GM23248 (cell line): ENCODE measurements around the gene UNC93A.

Experiments used
- EZH2 ChIP-seq: fragments of 200-600 bp; sonication (generic); IDR thresholded peaks from 2 replicates; pipeline ENCODE4 v1.6.1; 2018; ENCODE audit warnings: antibody characterized with exemption, mild to moderate bottlenecking; ENCODE audit not compliant: insufficient read depth, poor library complexity, severe bottlenecking
- EZH2phosphoT487 ChIP-seq: fragments of 200-600 bp; sonication (generic); IDR thresholded peaks from 2 replicates; pipeline ENCODE4 v1.6.1; 2018; ENCODE audit warnings: antibody characterized with exemption, moderate library complexity, mild to moderate bottlenecking, low read depth; ENCODE audit not compliant: insufficient read depth

DNA sequence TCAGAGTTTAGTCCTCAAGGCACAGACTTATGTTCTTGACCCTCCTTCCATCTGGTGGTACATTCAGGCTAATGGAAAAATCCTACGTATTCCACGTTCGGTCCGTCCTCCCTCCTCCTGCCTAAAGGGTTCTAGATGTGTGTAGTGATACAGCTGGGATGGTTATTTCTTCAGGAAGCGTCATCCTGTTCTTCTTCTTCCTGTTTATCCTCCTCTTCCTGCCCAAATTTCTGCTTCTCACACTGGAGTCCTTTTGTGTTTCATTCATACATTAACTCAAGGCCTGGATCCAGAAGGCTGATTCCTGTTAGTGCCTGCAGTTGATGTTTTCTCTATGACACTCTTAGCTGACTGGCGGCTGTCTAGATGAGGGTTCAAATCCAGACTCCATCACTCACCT, 16.8 kb upstream of the UNC93A start:
- TF ChIP-seq EZH2phosphoT487: no peak
- TF ChIP-seq EZH2: no peak
